HEK293 (cell line): ENCODE results near the gene DOLK.
A peak's percentile ranks its signal among the peaks of the same experiment; 100 is the strongest.

ENCODE experiments used
- EGR2 ChIP-seq: fragments of 450-650 bp; formaldehyde crosslinking; IDR thresholded peaks from 2 replicates; pipeline ENCODE4 v1.5.1; 2016; ENCODE audit warnings: low read depth, missing biosample characterization, missing genetic modification characterization
- GLI4 ChIP-seq: fragments of 450-650 bp; formaldehyde crosslinking; IDR thresholded peaks from 2 replicates; pipeline ENCODE4 v1.5.1; 2016; ENCODE audit warnings: missing biosample characterization, missing genetic modification characterization
- KLF9 ChIP-seq: fragments of 450-650 bp; formaldehyde crosslinking; IDR thresholded peaks from 2 replicates; pipeline ENCODE4 v1.5.1; 2016; ENCODE audit warnings: missing biosample characterization, missing genetic modification characterization, low read depth
- OSR2 ChIP-seq: fragments of 450-650 bp; formaldehyde crosslinking; IDR thresholded peaks from 2 replicates; pipeline ENCODE4 v1.5.1; 2016; ENCODE audit warnings: missing biosample characterization, missing genetic modification characterization
- PRDM1 ChIP-seq: fragments of 450-650 bp; formaldehyde crosslinking; IDR thresholded peaks from 2 replicates; pipeline ENCODE4; 2016; ENCODE audit warnings: missing biosample characterization, missing genetic modification characterization
- SP3 ChIP-seq: fragments of 450-650 bp; formaldehyde crosslinking; IDR thresholded peaks from 2 replicates; pipeline ENCODE4 v1.5.1; 2016; ENCODE audit warnings: missing biosample characterization, missing genetic modification characterization
- YY1 ChIP-seq: fragments of 450-650 bp; formaldehyde crosslinking; IDR thresholded peaks from 2 replicates; pipeline ENCODE4 v1.5.1; 2018; ENCODE audit warnings: missing biosample characterization, missing genetic modification characterization
- ZBTB1 ChIP-seq: fragments of 450-650 bp; formaldehyde crosslinking; IDR thresholded peaks from 2 replicates; pipeline ENCODE4 v1.5.1; 2016; ENCODE audit warnings: missing biosample characterization, missing genetic modification characterization
- ZNF133 ChIP-seq: fragments of 450-650 bp; formaldehyde crosslinking; IDR thresholded peaks from 2 replicates; pipeline ENCODE4 v1.5.1; 2016; ENCODE audit warnings: missing biosample characterization, missing genetic modification characterization
- ZNF266 ChIP-seq: fragments of 450-650 bp; formaldehyde crosslinking; IDR thresholded peaks from 2 replicates; pipeline ENCODE4 v1.5.1; 2016; ENCODE audit warnings: missing biosample characterization, missing genetic modification characterization, low read depth
- ZNF335 ChIP-seq: fragments of 450-650 bp; formaldehyde crosslinking; conservative IDR thresholded peaks from 2 replicates; pipeline ENCODE4 v1.5.1; 2016; ENCODE audit warnings: missing biosample characterization, missing genetic modification characterization
- ZNF423 ChIP-seq: fragments of 450-650 bp; formaldehyde crosslinking; IDR thresholded peaks from 2 replicates; pipeline ENCODE4 v1.5.1; 2016; ENCODE audit warnings: missing biosample characterization, missing genetic modification characterization
- ZNF600 ChIP-seq: fragments of 450-650 bp; formaldehyde crosslinking; IDR thresholded peaks from 2 replicates; pipeline ENCODE4 v1.5.1; 2016; ENCODE audit warnings: missing biosample characterization, missing genetic modification characterization
- ZNF610 ChIP-seq: fragments of 450-650 bp; formaldehyde crosslinking; IDR thresholded peaks from 2 replicates; pipeline ENCODE4 v1.5.1; 2016; ENCODE audit warnings: missing biosample characterization, missing genetic modification characterization, borderline replicate concordance
- ZNF629 ChIP-seq: fragments of 450-650 bp; formaldehyde crosslinking; IDR thresholded peaks from 2 replicates; pipeline ENCODE4 v1.5.1; 2017; ENCODE audit warnings: missing biosample characterization, missing genetic modification characterization
- ZNF670 ChIP-seq: fragments of 450-650 bp; formaldehyde crosslinking; IDR thresholded peaks from 2 replicates; pipeline ENCODE4 v1.5.1; 2016; ENCODE audit warnings: missing biosample characterization, missing genetic modification characterization, low read depth
- ZNF777 ChIP-seq: fragments of 450-650 bp; formaldehyde crosslinking; IDR thresholded peaks from 2 replicates; pipeline ENCODE4 v1.5.1; 2017; ENCODE audit warnings: missing biosample characterization, missing genetic modification characterization, borderline replicate concordance
- ZNF785 ChIP-seq: fragments of 450-650 bp; formaldehyde crosslinking; IDR thresholded peaks from 2 replicates; pipeline ENCODE4 v1.5.1; 2016; ENCODE audit warnings: missing biosample characterization, missing genetic modification characterization
- ZXDB ChIP-seq: fragments of 450-650 bp; formaldehyde crosslinking; IDR thresholded peaks from 2 replicates; pipeline ENCODE4 v1.5.1; 2016; ENCODE audit warnings: missing biosample characterization, missing genetic modification characterization
- TF ChIP-seq, protein P1 (sequence below): fragments of 450-650 bp; formaldehyde crosslinking; IDR thresholded peaks from 2 replicates; pipeline ENCODE4 v1.5.1; 2016; ENCODE audit warnings: missing biosample characterization, missing genetic modification characterization
- TF ChIP-seq, protein P2 (sequence below): fragments of 450-650 bp; formaldehyde crosslinking; IDR thresholded peaks from 2 replicates; pipeline ENCODE4 v1.5.1; 2016; ENCODE audit warnings: missing biosample characterization, missing genetic modification characterization, low read depth
- TF ChIP-seq, protein P3 (sequence below): fragments of 450-650 bp; formaldehyde crosslinking; IDR thresholded peaks from 2 replicates; pipeline ENCODE4 v1.5.1; 2017; ENCODE audit warnings: missing biosample characterization, missing genetic modification characterization
- TF ChIP-seq, protein P4 (sequence below): fragments of 450-650 bp; formaldehyde crosslinking; IDR thresholded peaks from 2 replicates; pipeline ENCODE4 v1.5.1; 2016; ENCODE audit warnings: missing biosample characterization, missing genetic modification characterization, borderline replicate concordance
- TF ChIP-seq, protein P5 (sequence below): fragments of 450-650 bp; formaldehyde crosslinking; IDR thresholded peaks from 2 replicates; pipeline ENCODE4 v1.5.1; 2016; ENCODE audit warnings: missing biosample characterization, missing genetic modification characterization
- TF ChIP-seq, protein P6 (sequence below): fragments of 450-650 bp; formaldehyde crosslinking; IDR thresholded peaks from 2 replicates; pipeline ENCODE4 v1.5.1; 2016; ENCODE audit warnings: missing biosample characterization, missing genetic modification characterization, borderline replicate concordance
- TF ChIP-seq, protein P7 (sequence below): fragments of 450-650 bp; formaldehyde crosslinking; IDR thresholded peaks from 2 replicates; pipeline ENCODE4 v1.5.1; 2016; ENCODE audit warnings: missing biosample characterization, missing genetic modification characterization

DOLK gene

DNA sequence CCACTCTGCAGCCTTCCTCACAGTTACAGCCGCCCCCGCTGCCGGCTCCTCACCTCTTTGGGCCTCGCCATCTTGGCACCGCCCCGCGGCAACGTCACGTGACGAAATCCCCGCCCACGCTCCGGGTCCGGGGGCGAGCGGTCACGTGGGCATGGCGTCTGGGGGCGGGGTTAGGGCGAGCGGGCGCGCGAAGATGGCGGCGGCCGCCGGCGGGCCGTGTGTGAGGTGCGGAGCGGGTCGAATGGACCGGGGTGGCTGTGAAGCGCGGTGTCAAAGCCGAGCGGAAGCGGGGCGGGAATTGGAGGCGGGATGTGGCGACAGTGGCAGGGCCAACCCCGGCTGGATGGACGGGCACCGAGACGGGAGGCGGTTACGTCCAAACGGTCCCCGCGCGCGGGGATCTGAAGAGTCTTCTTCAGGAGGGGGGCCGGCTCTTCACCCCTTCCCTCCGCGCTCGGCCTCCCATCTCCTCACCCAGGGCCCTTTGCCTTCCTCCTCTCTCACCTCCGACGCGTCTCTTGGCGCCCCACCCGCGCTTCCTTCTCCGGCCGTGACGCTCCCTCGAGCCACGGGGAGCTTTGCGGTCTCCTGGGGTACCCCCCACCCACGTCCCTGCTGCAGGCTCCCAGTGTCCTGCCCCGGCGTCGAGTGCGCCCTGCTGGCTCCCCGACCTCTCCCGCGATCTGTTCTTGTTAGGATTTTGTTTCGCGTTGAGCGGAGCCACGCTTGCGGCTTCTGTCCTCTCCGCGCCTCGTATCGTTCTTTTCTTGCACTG is at the start of gene DOLK, which contains the start of gene NUP188 (continued):
- TF ChIP-seq ZNF133 (tag by site-specific recombination) = peak; percentile 24; the same call in 1 of the 2 replicates
- no peak for TF ChIP-seq ZNF423 (tag by site-specific recombination)
- TF ChIP-seq, protein P1, sequence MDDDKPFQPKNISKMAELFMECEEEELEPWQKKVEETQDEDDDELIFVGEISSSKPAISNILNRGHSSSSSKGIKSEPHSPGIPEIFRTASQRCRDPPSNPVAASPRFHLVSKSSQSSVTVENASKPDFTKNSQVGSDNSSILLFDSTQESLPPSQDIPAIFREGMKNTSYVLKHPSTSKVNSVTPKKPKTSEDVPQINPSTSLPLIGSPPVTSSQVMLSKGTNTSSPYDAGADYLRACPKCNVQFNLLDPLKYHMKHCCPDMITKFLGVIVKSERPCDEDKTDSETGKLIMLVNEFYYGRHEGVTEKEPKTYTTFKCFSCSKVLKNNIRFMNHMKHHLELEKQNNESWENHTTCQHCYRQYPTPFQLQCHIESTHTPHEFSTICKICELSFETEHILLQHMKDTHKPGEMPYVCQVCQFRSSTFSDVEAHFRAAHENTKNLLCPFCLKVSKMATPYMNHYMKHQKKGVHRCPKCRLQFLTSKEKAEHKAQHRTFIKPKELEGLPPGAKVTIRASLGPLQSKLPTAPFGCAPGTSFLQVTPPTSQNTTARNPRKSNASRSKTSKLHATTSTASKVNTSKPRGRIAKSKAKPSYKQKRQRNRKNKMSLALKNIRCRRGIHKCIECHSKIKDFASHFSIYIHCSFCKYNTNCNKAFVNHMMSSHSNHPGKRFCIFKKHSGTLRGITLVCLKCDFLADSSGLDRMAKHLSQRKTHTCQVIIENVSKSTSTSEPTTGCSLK (tag by site-specific recombination) = no peak
- peak; percentile 78 for TF ChIP-seq ZNF335
- peak; percentile 84 for TF ChIP-seq ZNF777 (tag by site-specific recombination)
- TF ChIP-seq ZNF670 = no peak
- TF ChIP-seq, protein P2, sequence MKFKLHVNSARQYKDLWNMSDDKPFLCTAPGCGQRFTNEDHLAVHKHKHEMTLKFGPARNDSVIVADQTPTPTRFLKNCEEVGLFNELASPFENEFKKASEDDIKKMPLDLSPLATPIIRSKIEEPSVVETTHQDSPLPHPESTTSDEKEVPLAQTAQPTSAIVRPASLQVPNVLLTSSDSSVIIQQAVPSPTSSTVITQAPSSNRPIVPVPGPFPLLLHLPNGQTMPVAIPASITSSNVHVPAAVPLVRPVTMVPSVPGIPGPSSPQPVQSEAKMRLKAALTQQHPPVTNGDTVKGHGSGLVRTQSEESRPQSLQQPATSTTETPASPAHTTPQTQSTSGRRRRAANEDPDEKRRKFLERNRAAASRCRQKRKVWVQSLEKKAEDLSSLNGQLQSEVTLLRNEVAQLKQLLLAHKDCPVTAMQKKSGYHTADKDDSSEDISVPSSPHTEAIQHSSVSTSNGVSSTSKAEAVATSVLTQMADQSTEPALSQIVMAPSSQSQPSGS (tag by site-specific recombination) = no peak
- no peak; the same call in 1 of the 2 replicates for TF ChIP-seq ZBTB1 (tag by site-specific recombination)
- TF ChIP-seq, protein P3, sequence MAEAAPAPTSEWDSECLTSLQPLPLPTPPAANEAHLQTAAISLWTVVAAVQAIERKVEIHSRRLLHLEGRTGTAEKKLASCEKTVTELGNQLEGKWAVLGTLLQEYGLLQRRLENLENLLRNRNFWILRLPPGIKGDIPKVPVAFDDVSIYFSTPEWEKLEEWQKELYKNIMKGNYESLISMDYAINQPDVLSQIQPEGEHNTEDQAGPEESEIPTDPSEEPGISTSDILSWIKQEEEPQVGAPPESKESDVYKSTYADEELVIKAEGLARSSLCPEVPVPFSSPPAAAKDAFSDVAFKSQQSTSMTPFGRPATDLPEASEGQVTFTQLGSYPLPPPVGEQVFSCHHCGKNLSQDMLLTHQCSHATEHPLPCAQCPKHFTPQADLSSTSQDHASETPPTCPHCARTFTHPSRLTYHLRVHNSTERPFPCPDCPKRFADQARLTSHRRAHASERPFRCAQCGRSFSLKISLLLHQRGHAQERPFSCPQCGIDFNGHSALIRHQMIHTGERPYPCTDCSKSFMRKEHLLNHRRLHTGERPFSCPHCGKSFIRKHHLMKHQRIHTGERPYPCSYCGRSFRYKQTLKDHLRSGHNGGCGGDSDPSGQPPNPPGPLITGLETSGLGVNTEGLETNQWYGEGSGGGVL (tag by site-specific recombination) = peak; percentile 47; the same call in 1 of the 2 replicates
- peak; percentile 78 for TF ChIP-seq GLI4 (tag by site-specific recombination)
- TF ChIP-seq, protein P4, sequence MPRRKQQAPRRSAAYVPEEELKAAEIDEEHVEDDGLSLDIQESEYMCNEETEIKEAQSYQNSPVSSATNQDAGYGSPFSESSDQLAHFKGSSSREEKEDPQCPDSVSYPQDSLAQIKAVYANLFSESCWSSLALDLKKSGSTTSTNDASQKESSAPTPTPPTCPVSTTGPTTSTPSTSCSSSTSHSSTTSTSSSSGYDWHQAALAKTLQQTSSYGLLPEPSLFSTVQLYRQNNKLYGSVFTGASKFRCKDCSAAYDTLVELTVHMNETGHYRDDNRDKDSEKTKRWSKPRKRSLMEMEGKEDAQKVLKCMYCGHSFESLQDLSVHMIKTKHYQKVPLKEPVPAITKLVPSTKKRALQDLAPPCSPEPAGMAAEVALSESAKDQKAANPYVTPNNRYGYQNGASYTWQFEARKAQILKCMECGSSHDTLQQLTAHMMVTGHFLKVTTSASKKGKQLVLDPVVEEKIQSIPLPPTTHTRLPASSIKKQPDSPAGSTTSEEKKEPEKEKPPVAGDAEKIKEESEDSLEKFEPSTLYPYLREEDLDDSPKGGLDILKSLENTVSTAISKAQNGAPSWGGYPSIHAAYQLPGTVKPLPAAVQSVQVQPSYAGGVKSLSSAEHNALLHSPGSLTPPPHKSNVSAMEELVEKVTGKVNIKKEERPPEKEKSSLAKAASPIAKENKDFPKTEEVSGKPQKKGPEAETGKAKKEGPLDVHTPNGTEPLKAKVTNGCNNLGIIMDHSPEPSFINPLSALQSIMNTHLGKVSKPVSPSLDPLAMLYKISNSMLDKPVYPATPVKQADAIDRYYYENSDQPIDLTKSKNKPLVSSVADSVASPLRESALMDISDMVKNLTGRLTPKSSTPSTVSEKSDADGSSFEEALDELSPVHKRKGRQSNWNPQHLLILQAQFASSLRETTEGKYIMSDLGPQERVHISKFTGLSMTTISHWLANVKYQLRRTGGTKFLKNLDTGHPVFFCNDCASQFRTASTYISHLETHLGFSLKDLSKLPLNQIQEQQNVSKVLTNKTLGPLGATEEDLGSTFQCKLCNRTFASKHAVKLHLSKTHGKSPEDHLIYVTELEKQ = peak; percentile 38; the same call in 1 of the 2 replicates
- TF ChIP-seq ZXDB = peak; percentile 87
- TF ChIP-seq KLF9 (tag by site-specific recombination) = peak; percentile 96
- TF ChIP-seq, protein P5, sequence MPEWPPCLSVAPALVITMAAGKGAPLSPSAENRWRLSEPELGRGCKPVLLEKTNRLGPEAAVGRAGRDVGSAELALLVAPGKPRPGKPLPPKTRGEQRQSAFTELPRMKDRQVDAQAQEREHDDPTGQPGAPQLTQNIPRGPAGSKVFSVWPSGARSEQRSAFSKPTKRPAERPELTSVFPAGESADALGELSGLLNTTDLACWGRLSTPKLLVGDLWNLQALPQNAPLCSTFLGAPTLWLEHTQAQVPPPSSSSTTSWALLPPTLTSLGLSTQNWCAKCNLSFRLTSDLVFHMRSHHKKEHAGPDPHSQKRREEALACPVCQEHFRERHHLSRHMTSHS = no peak
- TF ChIP-seq, protein P6, sequence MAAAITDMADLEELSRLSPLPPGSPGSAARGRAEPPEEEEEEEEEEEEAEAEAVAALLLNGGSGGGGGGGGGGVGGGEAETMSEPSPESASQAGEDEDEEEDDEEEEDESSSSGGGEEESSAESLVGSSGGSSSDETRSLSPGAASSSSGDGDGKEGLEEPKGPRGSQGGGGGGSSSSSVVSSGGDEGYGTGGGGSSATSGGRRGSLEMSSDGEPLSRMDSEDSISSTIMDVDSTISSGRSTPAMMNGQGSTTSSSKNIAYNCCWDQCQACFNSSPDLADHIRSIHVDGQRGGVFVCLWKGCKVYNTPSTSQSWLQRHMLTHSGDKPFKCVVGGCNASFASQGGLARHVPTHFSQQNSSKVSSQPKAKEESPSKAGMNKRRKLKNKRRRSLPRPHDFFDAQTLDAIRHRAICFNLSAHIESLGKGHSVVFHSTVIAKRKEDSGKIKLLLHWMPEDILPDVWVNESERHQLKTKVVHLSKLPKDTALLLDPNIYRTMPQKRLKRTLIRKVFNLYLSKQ (tag by site-specific recombination) = peak; percentile 52; the same call in 1 of the 2 replicates
- peak; percentile 80 for TF ChIP-seq ZNF629 (tag by site-specific recombination)
- TF ChIP-seq EGR2 = peak; percentile 99
- TF ChIP-seq ZNF610 = peak; percentile 88
- TF ChIP-seq ZNF266 (tag by site-specific recombination) = no peak
- peak; percentile 84 for TF ChIP-seq ZNF600 (tag by site-specific recombination)
- TF ChIP-seq OSR2 (tag by site-specific recombination) = peak; percentile 21; the same call in 1 of the 2 replicates
- peak; percentile 98 for TF ChIP-seq YY1
- peak; percentile 96 for TF ChIP-seq SP3 (tag by site-specific recombination)
- TF ChIP-seq, protein P7, sequence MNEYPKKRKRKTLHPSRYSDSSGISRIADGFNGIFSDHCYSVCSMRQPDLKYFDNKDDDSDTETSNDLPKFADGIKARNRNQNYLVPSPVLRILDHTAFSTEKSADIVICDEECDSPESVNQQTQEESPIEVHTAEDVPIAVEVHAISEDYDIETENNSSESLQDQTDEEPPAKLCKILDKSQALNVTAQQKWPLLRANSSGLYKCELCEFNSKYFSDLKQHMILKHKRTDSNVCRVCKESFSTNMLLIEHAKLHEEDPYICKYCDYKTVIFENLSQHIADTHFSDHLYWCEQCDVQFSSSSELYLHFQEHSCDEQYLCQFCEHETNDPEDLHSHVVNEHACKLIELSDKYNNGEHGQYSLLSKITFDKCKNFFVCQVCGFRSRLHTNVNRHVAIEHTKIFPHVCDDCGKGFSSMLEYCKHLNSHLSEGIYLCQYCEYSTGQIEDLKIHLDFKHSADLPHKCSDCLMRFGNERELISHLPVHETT (tag by site-specific recombination) = no peak; the same call in 1 of the 2 replicates
- peak; percentile 85 for TF ChIP-seq ZNF785 (tag by site-specific recombination)
- TF ChIP-seq PRDM1 = no peak
